Measurements from ENCODE around the gene STRN3.

The STRN3 gene

DNA sequence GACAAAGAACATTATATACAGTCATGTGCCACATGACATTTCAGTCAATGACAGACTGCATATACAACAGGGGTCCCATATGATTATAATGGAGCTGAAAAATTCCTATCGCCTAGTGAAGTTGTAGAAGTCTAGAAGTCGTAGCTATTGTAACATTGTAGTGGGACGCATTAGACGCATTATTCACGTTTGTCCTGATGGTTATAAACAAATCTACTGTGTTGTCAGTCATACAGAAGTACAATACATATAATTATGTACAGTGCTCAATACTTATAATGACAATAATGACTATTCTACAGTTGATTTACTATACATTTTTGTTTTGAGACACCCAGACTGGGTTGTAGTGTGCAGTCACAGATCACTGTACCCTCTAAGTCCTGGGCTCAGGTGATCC lies 64.8 kb downstream of the STRN3 start:
- H3K79me2 ChIP-seq (ENCODE audit: control insufficient read depth, insufficient read depth, low read length, poor library complexity): peaks cover 4% of the 10 kb centered on the region
- no peak overlapping the region for H3K9ac ChIP-seq (ENCODE audit: low read length)
- H2AFZ ChIP-seq (ENCODE audit: insufficient read depth, low read length, poor library complexity): no peak overlapping the region
- no peak overlapping the region for H2BK5ac ChIP-seq (ENCODE audit: low read depth, low read length, poor library complexity)
- H3K27ac ChIP-seq (ENCODE audit: low read depth, low read length): no peak overlapping the region
- no peak overlapping the region for H4K91ac ChIP-seq (ENCODE audit: low read depth, low read length)
- H3K4me2 ChIP-seq (ENCODE audit: low read length): no peak overlapping the region
- no peak overlapping the region for H3K18ac ChIP-seq (ENCODE audit: low read length)
- no peak overlapping the region for H3K23ac ChIP-seq (ENCODE audit: low read length)
- no peak for DNase-seq
- no peaks in the 10 kb centered on the region for H3K4me1 ChIP-seq (ENCODE audit: control insufficient read depth in 1 of 2, insufficient read depth in 2 of 2, low read length in 2 of 2)
- no peak overlapping the region for H2BK120ac ChIP-seq (ENCODE audit: insufficient read depth, low read length, poor library complexity)
- H2BK12ac ChIP-seq (ENCODE audit: low read length): no peak overlapping the region
- no peak overlapping the region for H4K12ac ChIP-seq (ENCODE audit: low read depth, low read length)
- WGBS (ENCODE audit: extremely low coverage, insufficient coverage, insufficient read length): no CpG with 5 or more reads among the region's 5 CpGs
- peaks cover 5% of the 10 kb centered on the region for H3K9me3 ChIP-seq (ENCODE audit: insufficient read depth, low read depth, low read length)
- H2AK5ac ChIP-seq (ENCODE audit: low read length): no peak overlapping the region
- H4K8ac ChIP-seq (ENCODE audit: low read depth, low read length): no peak overlapping the region
- H3K36me3 ChIP-seq (ENCODE audit: control insufficient read depth in 1 of 2, insufficient read depth in 2 of 2, low read length in 2 of 2): peaks cover 4% of the 10 kb centered on the region in 2 experiments
- no peaks in the 10 kb centered on the region for H3K79me1 ChIP-seq (ENCODE audit: low read length)
- no peak overlapping the region for H3K14ac ChIP-seq (ENCODE audit: low read length)
- H3K4ac ChIP-seq (ENCODE audit: low read depth, low read length): no peak overlapping the region
- no peaks in the 10 kb centered on the region for H3K27me3 ChIP-seq (ENCODE audit: insufficient read depth, low read length)
- no peak overlapping the region for H3K4me3 ChIP-seq (ENCODE audit: low read depth, low read length)

DNA sequence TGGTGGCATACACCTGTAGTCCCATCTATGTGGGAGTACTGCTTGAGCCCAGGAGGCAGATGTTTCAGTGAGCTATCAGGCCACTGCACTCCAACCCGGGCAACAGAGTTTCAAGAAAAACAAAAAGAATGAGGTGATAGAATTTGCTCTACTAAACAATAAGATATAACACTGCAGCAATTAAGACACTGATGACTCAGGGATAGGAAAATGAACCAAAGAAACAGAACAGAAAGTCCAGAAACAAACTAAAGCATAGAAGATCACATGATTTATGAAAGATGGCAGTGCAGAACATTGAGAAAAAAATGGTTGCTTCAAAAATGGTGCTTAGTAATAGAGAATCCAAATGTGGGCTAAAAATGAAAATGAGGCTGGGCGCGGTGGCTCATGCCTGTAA lies 66.0 kb downstream of the STRN3 start:
- no peaks in the 10 kb centered on the region for H3K27me3 ChIP-seq (ENCODE audit: insufficient read depth, low read length)
- peak overlapping the region; percentile 94 for H3K4ac ChIP-seq (ENCODE audit: low read depth, low read length)
- H2AK5ac ChIP-seq (ENCODE audit: low read length): no peak overlapping the region
- H3K4me1 ChIP-seq (ENCODE audit: control insufficient read depth in 1 of 2, insufficient read depth in 2 of 2, low read length in 2 of 2): no peaks in the 10 kb centered on the region
- WGBS (ENCODE audit: extremely low coverage, insufficient coverage, insufficient read length): no CpG with 5 or more reads among the region's 3 CpGs
- no peak overlapping the region for H3K18ac ChIP-seq (ENCODE audit: low read length)
- no peaks in the 10 kb centered on the region for H3K9me3 ChIP-seq (ENCODE audit: insufficient read depth, low read depth, low read length)
- no peak overlapping the region for H3K27ac ChIP-seq (ENCODE audit: low read depth, low read length)
- no peak overlapping the region for H3K4me3 ChIP-seq (ENCODE audit: low read depth, low read length)
- no peak overlapping the region for H3K4me2 ChIP-seq (ENCODE audit: low read length)
- H3K23ac ChIP-seq (ENCODE audit: low read length): no peak overlapping the region
- H3K9ac ChIP-seq (ENCODE audit: low read length): no peak overlapping the region
- H3K79me2 ChIP-seq (ENCODE audit: control insufficient read depth, insufficient read depth, low read length, poor library complexity): peaks cover 4% of the 10 kb centered on the region
- no peak overlapping the region for H4K8ac ChIP-seq (ENCODE audit: low read depth, low read length)
- no peak overlapping the region for H2AFZ ChIP-seq (ENCODE audit: insufficient read depth, low read length, poor library complexity)
- H3K14ac ChIP-seq (ENCODE audit: low read length): no peak overlapping the region
- H3K79me1 ChIP-seq (ENCODE audit: low read length): no peaks in the 10 kb centered on the region
- no peak overlapping the region for H4K12ac ChIP-seq (ENCODE audit: low read depth, low read length)
- no peak for DNase-seq
- H2BK12ac ChIP-seq (ENCODE audit: low read length): no peak overlapping the region
- H2BK120ac ChIP-seq (ENCODE audit: insufficient read depth, low read length, poor library complexity): no peak overlapping the region
- H2BK5ac ChIP-seq (ENCODE audit: low read depth, low read length, poor library complexity): no peak overlapping the region
- no peak overlapping the region for H4K91ac ChIP-seq (ENCODE audit: low read depth, low read length)
- peaks cover 0 to 3% of the 10 kb centered on the region in 2 experiments for H3K36me3 ChIP-seq (ENCODE audit: control insufficient read depth in 1 of 2, insufficient read depth in 2 of 2, low read length in 2 of 2)

DNA sequence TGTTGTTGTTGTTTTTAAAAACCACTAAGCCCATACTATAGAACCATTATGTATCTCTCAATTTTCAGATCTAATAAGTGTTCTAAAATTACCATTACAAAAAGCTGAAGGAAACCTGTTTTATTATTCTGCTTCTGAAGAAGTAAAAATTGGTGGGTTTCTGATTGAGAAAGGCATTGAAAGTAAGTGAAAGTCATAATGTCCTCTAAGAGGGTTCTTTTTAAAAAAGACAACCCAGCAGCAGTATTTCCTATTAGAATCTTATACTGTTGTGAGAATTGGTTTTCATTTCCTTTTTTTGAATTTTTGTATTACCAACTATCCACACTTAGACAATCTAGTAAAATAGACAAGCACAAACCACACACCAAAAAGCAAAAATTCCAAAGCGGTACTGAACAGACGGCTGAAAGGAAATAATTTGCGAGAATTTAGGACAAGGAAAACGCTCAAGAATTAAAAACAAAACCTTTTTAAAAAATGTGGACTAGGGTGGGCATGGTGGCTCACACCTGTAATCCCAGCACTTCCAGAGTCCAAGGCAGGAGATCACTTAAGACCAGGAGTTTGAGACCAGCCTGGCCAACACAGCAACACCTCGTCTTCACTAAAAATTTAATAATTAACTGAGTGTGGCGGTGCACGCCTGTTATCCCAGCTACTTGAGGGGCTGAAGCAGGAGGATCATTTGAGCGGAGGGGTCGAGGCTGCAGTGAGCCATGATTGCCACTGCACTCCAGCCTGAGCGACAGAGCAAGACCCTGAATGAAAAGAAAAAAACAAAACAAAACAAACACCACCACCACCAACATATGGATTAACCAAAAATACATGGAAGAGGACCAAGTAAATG lies 67.4 kb downstream of the STRN3 start:
- no peak overlapping the region for H3K23ac ChIP-seq (ENCODE audit: low read length)
- no peak overlapping the region for H2BK12ac ChIP-seq (ENCODE audit: low read length)

GRCh38 chr14:30957813-30958370 lies 68.3 kb downstream of the STRN3 start:
- H2BK12ac ChIP-seq (ENCODE audit: low read length): no peak overlapping the region
- no peaks in the 10 kb centered on the region for H3K9me3 ChIP-seq (ENCODE audit: insufficient read depth, low read depth, low read length)
- H3K4me1 ChIP-seq (ENCODE audit: control insufficient read depth in 1 of 2, insufficient read depth in 2 of 2, low read length in 2 of 2): no peaks in the 10 kb centered on the region
- H2AK5ac ChIP-seq (ENCODE audit: low read length): no peak overlapping the region
- no peak overlapping the region for H3K4me3 ChIP-seq (ENCODE audit: low read depth, low read length)
- H3K79me2 ChIP-seq (ENCODE audit: control insufficient read depth, insufficient read depth, low read length, poor library complexity): peaks cover 4% of the 10 kb centered on the region
- H2BK120ac ChIP-seq (ENCODE audit: insufficient read depth, low read length, poor library complexity): no peak overlapping the region
- H4K12ac ChIP-seq (ENCODE audit: low read depth, low read length): no peak overlapping the region
- no peaks in the 10 kb centered on the region for H3K27me3 ChIP-seq (ENCODE audit: insufficient read depth, low read length)
- no peak overlapping the region for H3K14ac ChIP-seq (ENCODE audit: low read length)
- no peak overlapping the region for H3K18ac ChIP-seq (ENCODE audit: low read length)
- WGBS (ENCODE audit: extremely low coverage, insufficient coverage, insufficient read length): no CpG with 5 or more reads among the region's 5 CpGs
- no peak overlapping the region for H4K8ac ChIP-seq (ENCODE audit: low read depth, low read length)
- no peak overlapping the region for H3K23ac ChIP-seq (ENCODE audit: low read length)
- H3K9ac ChIP-seq (ENCODE audit: low read length): no peak overlapping the region
- no peak overlapping the region for H3K4me2 ChIP-seq (ENCODE audit: low read length)
- no peak overlapping the region for H3K27ac ChIP-seq (ENCODE audit: low read depth, low read length)
- DNase-seq: no peak
- peak overlapping the region; percentile 91 for H3K4ac ChIP-seq (ENCODE audit: low read depth, low read length)
- no peak overlapping the region for H2AFZ ChIP-seq (ENCODE audit: insufficient read depth, low read length, poor library complexity)
- H2BK5ac ChIP-seq (ENCODE audit: low read depth, low read length, poor library complexity): no peak overlapping the region
- H4K91ac ChIP-seq (ENCODE audit: low read depth, low read length): no peak overlapping the region
- H3K36me3 ChIP-seq (ENCODE audit: control insufficient read depth in 1 of 2, insufficient read depth in 2 of 2, low read length in 2 of 2): peaks cover 2 to 3% of the 10 kb centered on the region in 2 experiments
- H3K79me1 ChIP-seq (ENCODE audit: low read length): no peaks in the 10 kb centered on the region

More for the DNA sequence above, 67.4 kb downstream of the STRN3 start:
- H3K79me1 ChIP-seq (ENCODE audit: low read length): no peaks in the 10 kb centered on the region
- H3K4ac ChIP-seq (ENCODE audit: low read depth, low read length): peak overlapping the region; percentile 10
- H2AK5ac ChIP-seq (ENCODE audit: low read length): no peak overlapping the region
- H3K9ac ChIP-seq (ENCODE audit: low read length): no peak overlapping the region
- H3K4me3 ChIP-seq (ENCODE audit: low read depth, low read length): no peak overlapping the region
- H4K91ac ChIP-seq (ENCODE audit: low read depth, low read length): no peak overlapping the region
- no CpG with 5 or more reads among the region's 10 CpGs for WGBS (ENCODE audit: extremely low coverage, insufficient coverage, insufficient read length)
- no peak overlapping the region for H2BK120ac ChIP-seq (ENCODE audit: insufficient read depth, low read length, poor library complexity)
- no peaks in the 10 kb centered on the region for H3K4me1 ChIP-seq (ENCODE audit: control insufficient read depth in 1 of 2, insufficient read depth in 2 of 2, low read length in 2 of 2)
- no peak overlapping the region for H4K8ac ChIP-seq (ENCODE audit: low read depth, low read length)
- H3K27ac ChIP-seq (ENCODE audit: low read depth, low read length): no peak overlapping the region
- peaks cover 4% of the 10 kb centered on the region for H3K79me2 ChIP-seq (ENCODE audit: control insufficient read depth, insufficient read depth, low read length, poor library complexity)
- no peaks in the 10 kb centered on the region for H3K27me3 ChIP-seq (ENCODE audit: insufficient read depth, low read length)
- H2AFZ ChIP-seq (ENCODE audit: insufficient read depth, low read length, poor library complexity): no peak overlapping the region
- DNase-seq: no peak
- H3K4me2 ChIP-seq (ENCODE audit: low read length): no peak overlapping the region
- H4K12ac ChIP-seq (ENCODE audit: low read depth, low read length): no peak overlapping the region
- H3K14ac ChIP-seq (ENCODE audit: low read length): no peak overlapping the region
- H3K18ac ChIP-seq (ENCODE audit: low read length): no peak overlapping the region
- peaks cover 0 to under 1% of the 10 kb centered on the region in 2 experiments for H3K36me3 ChIP-seq (ENCODE audit: control insufficient read depth in 1 of 2, insufficient read depth in 2 of 2, low read length in 2 of 2)
- no peaks in the 10 kb centered on the region for H3K9me3 ChIP-seq (ENCODE audit: insufficient read depth, low read depth, low read length)
- H2BK5ac ChIP-seq (ENCODE audit: low read depth, low read length, poor library complexity): no peak overlapping the region

Measured in trophoblast cell (in vitro differentiated cells and primary cell).